Colonic mucosa (tissue), 4 donors: ENCODE results near the gene POU2F1. TPM values are rescaled to one million over a fixed set of nuclear protein-coding genes. Genes with fewer than 3 reads are reported as not detected.

Experiments
- DNase-seq: peaks from one replicate; pipeline ENCODE4 v3.0.0-alpha.2; 2020
- H3K27ac ChIP-seq: fragments of 200-600 bp; one replicate; pipeline ENCODE4 v1.8.0; 2021
- H3K27me3 ChIP-seq: fragments of 200-600 bp; one replicate; pipeline ENCODE4 v1.8.0; 2021
- H3K36me3 ChIP-seq: fragments of 200-600 bp; one replicate; pipeline ENCODE4 v1.8.0; 2021
- H3K4me1 ChIP-seq: fragments of 200-600 bp; one replicate; pipeline ENCODE4 v1.8.0; 2021; ENCODE audit warnings: mild to moderate bottlenecking
- H3K4me3 ChIP-seq: fragments of 200-600 bp; one replicate; pipeline ENCODE4 v1.8.0; 2021
- H3K9ac ChIP-seq, 2 donors: one replicate each; pipeline ENCODE4 v1.7.0; 2013; ENCODE audit warnings: control low read depth in 2 of 2, low read depth in 2 of 2, low read length in 2 of 2
- H3K9me3 ChIP-seq: fragments of 200-600 bp; one replicate; pipeline ENCODE4 v1.8.0; 2021
- intact Hi-C: fragments of 100-400 bp; cut with DNase I; formaldehyde crosslinking; loops from one replicate; pipeline ENCODE4 v1.14.1; 2022
- total RNA-seq, 2 donors: library from RNA; stranded (reverse); fragmentation: NEBNext Ultra II Directional in 1 of 2; extraction: Animal tissue kit (Norgen Biotek cat#: 25700) in 1 of 2; gene quantifications; one replicate each; pipeline ENCODE4 v1.2.1, GENCODE V29; 2021
- TF ChIP-seq, protein P1 (sequence below): fragments of 200-600 bp; IDR thresholded peaks from one replicate; pipeline ENCODE4 v1.8.0; 2022; ENCODE audit warnings: antibody characterized with exemption, mild to moderate bottlenecking
- donor health status: healthy.
- donor health status: DM: no; HTN: no; CAD: no.
- donor health status: DM: no; HTN: no; CAD: no.

Gene POU2F1
- total RNA-seq, 2 donors from 2014 or later, result 16.4 to 24.4 TPM

DNA sequence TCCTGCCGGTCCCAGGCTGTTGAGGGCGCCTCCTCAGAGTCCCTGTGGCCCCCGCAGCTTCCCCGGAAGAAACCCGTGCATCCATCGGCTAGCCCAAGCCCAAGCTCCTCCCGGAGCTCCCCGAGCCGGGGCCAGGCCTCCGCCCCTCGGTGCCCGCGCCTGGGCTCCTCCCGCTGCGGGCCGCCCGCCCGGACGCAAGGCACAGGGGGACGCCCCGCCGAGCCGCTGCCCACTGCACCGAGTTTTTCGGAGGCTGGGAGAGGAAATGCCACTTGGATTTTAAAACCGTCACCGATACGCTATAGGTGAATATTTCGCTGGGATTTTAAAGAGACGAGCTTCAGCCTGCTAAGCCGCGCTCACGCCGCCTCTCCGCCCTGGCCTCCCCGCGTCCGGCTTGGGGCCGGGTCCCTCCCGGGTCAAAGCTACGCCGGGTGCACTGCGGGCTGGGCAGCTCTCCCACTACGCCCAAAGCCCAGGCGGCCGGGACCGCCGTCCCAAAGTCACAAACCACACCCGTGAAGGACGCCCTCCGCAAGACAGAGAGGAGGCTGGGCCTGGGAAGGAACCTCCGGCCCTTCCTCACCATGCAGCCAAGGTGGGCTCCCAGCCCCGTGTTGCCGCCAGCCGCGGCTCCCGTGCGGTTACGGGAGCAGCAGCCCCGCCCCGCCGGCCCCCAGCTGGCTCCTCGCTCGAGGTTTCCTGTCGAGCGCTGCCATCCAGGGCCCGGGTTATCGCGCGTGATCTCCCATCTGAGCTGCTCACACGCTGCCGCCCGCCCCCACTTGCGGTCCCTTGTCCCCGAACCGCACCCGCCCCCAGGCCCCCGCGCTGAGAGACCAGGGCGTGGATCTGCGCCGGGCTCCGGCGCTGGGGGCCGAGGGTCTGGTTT lies 234.5 kb downstream of the POU2F1 start:
- H3K9ac ChIP-seq, result peak overlapping the region; percentile 70 to 96
- no peaks in the 10 kb centered on the region for H3K27me3 ChIP-seq
- intact Hi-C loops, result no loop called here
- H3K36me3 ChIP-seq, result no peaks in the 10 kb centered on the region
- H3K27ac ChIP-seq, result peak overlapping the region; percentile 60
- DNase-seq, result peak; percentile 68
- no peaks in the 10 kb centered on the region for H3K4me1 ChIP-seq
- TF ChIP-seq, protein P1, sequence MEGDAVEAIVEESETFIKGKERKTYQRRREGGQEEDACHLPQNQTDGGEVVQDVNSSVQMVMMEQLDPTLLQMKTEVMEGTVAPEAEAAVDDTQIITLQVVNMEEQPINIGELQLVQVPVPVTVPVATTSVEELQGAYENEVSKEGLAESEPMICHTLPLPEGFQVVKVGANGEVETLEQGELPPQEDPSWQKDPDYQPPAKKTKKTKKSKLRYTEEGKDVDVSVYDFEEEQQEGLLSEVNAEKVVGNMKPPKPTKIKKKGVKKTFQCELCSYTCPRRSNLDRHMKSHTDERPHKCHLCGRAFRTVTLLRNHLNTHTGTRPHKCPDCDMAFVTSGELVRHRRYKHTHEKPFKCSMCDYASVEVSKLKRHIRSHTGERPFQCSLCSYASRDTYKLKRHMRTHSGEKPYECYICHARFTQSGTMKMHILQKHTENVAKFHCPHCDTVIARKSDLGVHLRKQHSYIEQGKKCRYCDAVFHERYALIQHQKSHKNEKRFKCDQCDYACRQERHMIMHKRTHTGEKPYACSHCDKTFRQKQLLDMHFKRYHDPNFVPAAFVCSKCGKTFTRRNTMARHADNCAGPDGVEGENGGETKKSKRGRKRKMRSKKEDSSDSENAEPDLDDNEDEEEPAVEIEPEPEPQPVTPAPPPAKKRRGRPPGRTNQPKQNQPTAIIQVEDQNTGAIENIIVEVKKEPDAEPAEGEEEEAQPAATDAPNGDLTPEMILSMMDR, result no peak
- peak overlapping the region; percentile 59 for H3K4me3 ChIP-seq
- H3K9me3 ChIP-seq, result no peaks in the 10 kb centered on the region

DNA sequence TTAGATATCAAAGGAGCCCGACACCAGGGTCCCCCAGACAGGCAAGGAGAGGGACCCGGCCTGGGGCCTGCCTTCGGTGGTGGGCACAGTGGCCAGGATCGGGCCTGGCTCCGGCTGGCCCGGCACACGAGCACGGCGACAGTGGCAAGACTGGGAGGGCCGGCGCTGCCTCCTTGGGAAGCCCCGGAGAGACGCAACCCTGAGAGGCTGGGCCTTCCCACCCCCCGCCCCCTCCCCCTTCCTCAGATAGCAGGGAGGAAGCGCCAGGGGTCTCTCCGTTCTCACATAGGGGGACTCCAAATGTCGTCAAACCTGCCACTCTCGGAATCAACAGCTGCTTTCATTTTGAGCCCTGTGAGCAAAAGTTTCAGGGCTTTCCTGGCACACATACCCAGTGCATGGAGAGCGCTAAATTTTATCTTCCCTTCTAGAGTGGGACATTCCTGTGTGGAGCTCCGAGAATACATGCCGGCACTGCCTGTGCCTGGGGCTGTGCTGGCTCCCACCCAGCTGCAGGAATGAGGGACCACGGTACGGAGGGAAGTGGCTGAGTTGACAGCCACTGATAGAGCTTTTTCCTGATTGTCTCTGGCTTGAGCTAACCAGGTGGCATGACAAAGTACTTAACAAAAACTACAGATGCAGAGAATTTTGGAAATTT lies 235.2 kb downstream of the POU2F1 start:
- Histone ChIP-seq H3K36me3 (no peaks in the 10 kb centered on the region), H3K4me1 (no peaks in the 10 kb centered on the region), H3K27me3 (no peaks in the 10 kb centered on the region), H3K4me3 (peak overlapping the region; percentile 59), H3K9ac (peak overlapping the region; percentile 62 to 96), H3K27ac (peak overlapping the region; percentile 60), H3K9me3 (no peaks in the 10 kb centered on the region)
- DNase-seq, result no peak
- intact Hi-C loops, result no loop called here
- TF ChIP-seq, protein P1, result no peak

DNA sequence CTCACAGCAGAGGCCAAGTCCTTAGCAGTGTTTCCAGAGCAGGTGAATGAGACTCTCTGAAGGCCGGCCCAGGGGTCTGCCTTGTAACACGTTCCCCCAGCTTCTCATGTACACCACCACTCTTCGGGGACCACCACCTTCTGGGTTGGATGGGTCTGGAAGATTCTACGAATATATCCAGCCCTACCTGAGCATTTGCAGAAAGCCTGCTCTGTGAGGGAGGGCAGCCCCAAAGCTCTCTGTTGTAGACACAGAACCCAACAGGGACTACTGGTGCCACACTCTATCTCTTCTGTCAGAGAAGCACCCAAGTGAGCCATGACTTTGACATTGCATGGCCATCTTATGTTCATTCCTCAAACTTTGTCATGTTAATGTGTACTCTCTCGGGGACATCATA lies 235.8 kb downstream of the POU2F1 start:
- Histone ChIP-seq H3K27ac (no peak overlapping the region), H3K27me3 (no peaks in the 10 kb centered on the region), H3K4me1 (no peaks in the 10 kb centered on the region), H3K9ac (no peak overlapping the region), H3K36me3 (no peaks in the 10 kb centered on the region), H3K9me3 (no peaks in the 10 kb centered on the region), H3K4me3 (no peak overlapping the region)
- DNase-seq, result no peak
- TF ChIP-seq, protein P1, result no peak
- intact Hi-C loops, result no loop called here

DNA sequence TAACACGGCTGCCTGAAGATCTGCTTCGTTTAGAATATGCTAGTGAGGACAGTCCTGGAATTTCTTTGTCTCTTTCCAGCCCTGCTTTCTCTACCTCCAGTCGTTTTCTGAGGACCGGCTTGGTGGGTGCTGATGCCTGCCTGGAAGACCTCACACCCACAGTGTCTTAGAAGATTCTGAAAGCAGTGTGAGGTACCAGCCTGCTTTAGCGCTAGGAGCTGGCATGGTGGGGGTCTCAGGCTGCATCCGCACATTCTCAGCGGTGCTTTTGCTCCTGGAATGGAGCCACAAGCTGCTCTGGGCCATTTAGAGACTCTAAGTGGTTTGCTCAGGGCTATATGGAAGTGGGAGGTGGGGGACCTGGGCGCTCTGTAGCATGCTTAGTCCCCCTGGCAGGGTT lies 236.2 kb downstream of the POU2F1 start:
- Histone ChIP-seq H3K9ac (no peak overlapping the region), H3K27me3 (no peaks in the 10 kb centered on the region), H3K27ac (no peak overlapping the region), H3K4me1 (no peaks in the 10 kb centered on the region), H3K9me3 (no peaks in the 10 kb centered on the region), H3K4me3 (no peak overlapping the region), H3K36me3 (no peaks in the 10 kb centered on the region)
- TF ChIP-seq, protein P1, result no peak
- intact Hi-C loops, result no loop called here
- DNase-seq, result no peak

DNA sequence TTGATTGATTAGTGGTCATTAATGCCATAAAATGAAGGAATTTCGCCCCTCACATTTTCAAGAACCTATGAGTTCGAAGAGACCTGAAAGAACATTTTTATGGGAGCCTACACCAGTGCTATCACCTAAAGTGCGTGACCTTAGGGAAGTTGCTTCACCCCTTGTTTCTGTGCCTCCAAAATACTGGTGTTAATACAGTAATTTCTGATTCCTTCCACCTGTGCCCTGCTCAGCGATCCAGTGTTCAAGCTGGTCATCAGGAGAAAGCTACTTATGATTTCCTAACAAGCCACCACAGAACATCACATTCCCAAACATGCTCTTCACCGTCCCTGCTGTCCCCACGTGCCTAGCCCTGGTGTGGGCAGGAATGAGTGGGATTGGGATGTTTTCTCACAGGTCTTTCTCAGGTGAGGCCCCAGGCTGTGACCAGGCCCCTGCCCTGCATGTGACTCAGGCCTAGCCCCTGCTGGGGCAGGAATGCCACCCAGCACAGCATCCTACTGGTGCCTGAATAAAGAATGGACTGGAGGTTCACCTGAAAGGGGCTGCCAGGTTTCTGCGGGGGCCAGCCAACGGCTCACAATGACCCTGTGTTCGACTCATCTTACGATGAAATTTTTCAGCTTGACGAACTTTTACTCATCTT lies 237.4 kb downstream of the POU2F1 start:
- Histone ChIP-seq H3K27me3 (no peaks in the 10 kb centered on the region), H3K9me3 (no peaks in the 10 kb centered on the region), H3K4me3 (no peak overlapping the region), H3K36me3 (no peaks in the 10 kb centered on the region), H3K9ac (no peak overlapping the region), H3K27ac (no peak overlapping the region), H3K4me1 (no peaks in the 10 kb centered on the region)
- TF ChIP-seq, protein P1, result no peak
- DNase-seq, result no peak
- intact Hi-C loops, result no loop called here
